Neural cell (in vitro differentiated cells): Measurements from ENCODE around the gene ODAM. TPM values are rescaled to one million over a fixed set of nuclear protein-coding genes. Genes with fewer than 3 reads are reported as not detected.

ENCODE experiments used
- H2AFZ ChIP-seq: fragments of 200-600, 300-800 bp; sonication (generic), shearing (Covaris generic); 2 replicates; pipeline ENCODE4 v1.6.0; 2014; ENCODE audit warnings: low read depth, mild to moderate bottlenecking, antibody characterized with exemption, low read length, moderate library complexity
- H3F3A ChIP-seq: fragments of 200-600 bp; shearing (Covaris generic); 2 replicates; pipeline ENCODE4 v1.6.1; 2016; ENCODE audit warnings: mild to moderate bottlenecking, moderate library complexity, mixed read lengths, antibody characterized with exemption, low read length; ENCODE audit not compliant: insufficient read depth, poor library complexity, severe bottlenecking
- H3K27ac ChIP-seq: fragments of 200-600, 300-800 bp; sonication (generic), shearing (Covaris generic); 2 replicates; pipeline ENCODE4 v1.5.1; 2014; ENCODE audit warnings: mild to moderate bottlenecking, low read length, moderate library complexity
- H3K27me3 ChIP-seq: fragments of 300-800, 200-600 bp; sonication (generic), shearing (Covaris generic); 2 replicates; pipeline ENCODE4 v1.6.0; 2014; ENCODE audit warnings: mild to moderate bottlenecking, low read depth, low read length, moderate library complexity; ENCODE audit not compliant: insufficient read depth
- H3K36me3 ChIP-seq: fragments of 300-800, 200-600 bp; sonication (generic), shearing (Covaris generic); 2 replicates; pipeline ENCODE4 v1.5.1; 2014; ENCODE audit warnings: mild to moderate bottlenecking, antibody characterized with exemption, low read length, moderate library complexity; ENCODE audit not compliant: insufficient read depth
- H3K4me2 ChIP-seq: fragments of 300-800, 200-600 bp; sonication (generic), shearing (Covaris generic); 2 replicates; pipeline ENCODE4 v1.6.0; 2014; ENCODE audit warnings: mild to moderate bottlenecking, low read length
- H3K4me3 ChIP-seq: fragments of 300-800, 200-600 bp; sonication (generic), shearing (Covaris generic); 2 replicates; pipeline ENCODE4 v1.5.1; 2014; ENCODE audit warnings: mild to moderate bottlenecking, low read length, moderate library complexity
- H3K79me2 ChIP-seq: fragments of 200-600 bp; shearing (Covaris generic); replicated peaks from 2 replicates; pipeline ENCODE4 v1.6.0; 2014; ENCODE audit warnings: mild to moderate bottlenecking, low read length, moderate library complexity; ENCODE audit not compliant: insufficient read depth
- H3K9ac ChIP-seq: fragments of 300-800, 200-600 bp; sonication (generic), shearing (Covaris generic); 2 replicates; pipeline ENCODE4 v1.6.1; 2016; ENCODE audit warnings: mild to moderate bottlenecking, low read length, mixed read lengths
- H3K9me2 ChIP-seq: fragments of 200-600 bp; shearing (Covaris generic); 2 replicates; pipeline ENCODE4 v1.6.1; 2016; ENCODE audit warnings: mild to moderate bottlenecking, low read length, mixed read lengths; ENCODE audit not compliant: insufficient read depth
- H3K9me3 ChIP-seq: fragments of 200-600, 300-800 bp; sonication (generic), shearing (Covaris generic); 2 replicates; pipeline ENCODE4 v1.6.1; 2016; ENCODE audit warnings: mild to moderate bottlenecking, mixed run types, low read length, moderate library complexity, mixed read lengths
- H4K20me1 ChIP-seq: fragments of 200-600 bp; shearing (Covaris generic); 2 replicates; pipeline ENCODE4 v1.6.1; 2016; ENCODE audit warnings: mild to moderate bottlenecking, mixed run types; ENCODE audit not compliant: insufficient read depth
- EP300 ChIP-seq: fragments of 450-650 bp; conservative IDR thresholded peaks from 2 replicates; pipeline ENCODE4 v1.6.1; 2014; ENCODE audit warnings: antibody characterized with exemption, mild to moderate bottlenecking, moderate library complexity; ENCODE audit not compliant: poor library complexity, severe bottlenecking
- EZH2 ChIP-seq: fragments of 200-600, 300-800 bp; shearing (Covaris generic), sonication (generic); IDR thresholded peaks from 2 replicates; pipeline ENCODE4 v1.6.1; 2014; ENCODE audit warnings: antibody characterized with exemption, low read length, borderline replicate concordance, mild to moderate bottlenecking; ENCODE audit not compliant: insufficient read depth, poor library complexity, severe bottlenecking
- MXI1 ChIP-seq: fragments of 450-650 bp; conservative IDR thresholded peaks from 2 replicates; pipeline ENCODE4 v1.6.1; 2014; ENCODE audit warnings: antibody characterized with exemption, mild to moderate bottlenecking; ENCODE audit not compliant: poor library complexity, severe bottlenecking
- POLR2AphosphoS5 ChIP-seq: IDR thresholded peaks from 2 replicates; pipeline ENCODE4 v1.6.1; 2012
- RAD21 ChIP-seq: fragments of 450-650 bp; conservative IDR thresholded peaks from 2 replicates; pipeline ENCODE4 v1.6.1; 2014; ENCODE audit warnings: antibody characterized with exemption, mild to moderate bottlenecking, moderate library complexity
- SMC3 ChIP-seq: fragments of 450-650 bp; conservative IDR thresholded peaks from 2 replicates; pipeline ENCODE4 v1.6.1; 2014; ENCODE audit warnings: antibody characterized with exemption, mild to moderate bottlenecking, moderate library complexity; ENCODE audit not compliant: poor library complexity
- TAF1 ChIP-seq: IDR thresholded peaks from 2 replicates; pipeline ENCODE4 v1.6.1; 2012; ENCODE audit warnings: low read depth
- polyA plus RNA-seq: library from polyadenylated mRNA; depleted of rRNA; stranded (reverse); fragments of >200 nt; gene quantifications from 2 replicates; pipeline ENCODE4 v1.2.3, GENCODE V29; 2014
- TF ChIP-seq, protein P1 (sequence below): IDR thresholded peaks from 2 replicates; pipeline ENCODE4 v1.6.1; 2012; ENCODE audit warnings: borderline replicate concordance
- TF ChIP-seq, protein P2 (sequence below): fragments of 450-650 bp; IDR thresholded peaks from 2 replicates; pipeline ENCODE4 v1.5.1; 2014; ENCODE audit warnings: antibody characterized with exemption, mild to moderate bottlenecking, moderate library complexity; ENCODE audit not compliant: poor library complexity, severe bottlenecking

Gene ODAM
- polyA plus RNA-seq, 1 donor from 2014 or later = not detected

GRCh38 chr4:70178075-70178660, 17.4 kb upstream of the ODAM start:
- H3K4me2 ChIP-seq = no peak overlapping the region
- no peaks in the 10 kb centered on the region for H3K9me2 ChIP-seq
- H3K36me3 ChIP-seq = no peaks in the 10 kb centered on the region
- TF ChIP-seq POLR2AphosphoS5 = no peak
- no peaks in the 10 kb centered on the region for H3F3A ChIP-seq
- no peak overlapping the region for H3K27ac ChIP-seq
- no peak overlapping the region for H3K4me3 ChIP-seq
- H3K27me3 ChIP-seq = no peaks in the 10 kb centered on the region
- H3K9ac ChIP-seq = no peak overlapping the region
- H3K9me3 ChIP-seq = no peaks in the 10 kb centered on the region
- H2AFZ ChIP-seq = no peak overlapping the region
- H4K20me1 ChIP-seq = no peaks in the 10 kb centered on the region
- no peaks in the 10 kb centered on the region for H3K79me2 ChIP-seq

DNA sequence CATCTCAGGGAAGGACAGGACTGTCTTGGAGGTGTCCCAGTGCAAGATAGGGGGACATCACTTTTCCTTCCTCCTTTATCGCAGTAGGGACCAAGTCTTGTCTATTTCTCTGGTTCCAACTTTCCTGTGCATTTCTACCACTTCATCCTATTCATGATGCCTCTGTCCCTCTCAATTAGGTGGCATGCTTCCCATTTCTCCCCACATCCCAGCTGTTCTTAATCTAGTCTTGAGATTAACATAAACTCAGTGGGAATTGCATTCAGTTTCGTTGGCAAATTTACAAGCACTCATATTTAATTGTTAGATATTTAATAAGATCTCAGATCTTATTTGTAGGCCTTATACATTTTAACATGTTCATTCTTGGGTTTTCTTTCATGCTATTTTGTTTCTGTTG, 15.7 kb upstream of the ODAM start:
- Histone ChIP-seq H3K4me3 (no peak overlapping the region), H3F3A (no peaks in the 10 kb centered on the region), H3K9ac (no peak overlapping the region), H4K20me1 (no peaks in the 10 kb centered on the region), H3K36me3 (no peaks in the 10 kb centered on the region), H3K79me2 (no peaks in the 10 kb centered on the region), H3K27me3 (no peaks in the 10 kb centered on the region), H3K9me2 (no peaks in the 10 kb centered on the region), H3K27ac (no peak overlapping the region), H3K4me2 (no peak overlapping the region), H2AFZ (no peak overlapping the region), H3K9me3 (no peaks in the 10 kb centered on the region)
- TF ChIP-seq RAD21 = no peak
- TF ChIP-seq POLR2AphosphoS5 = no peak
- no peak for TF ChIP-seq SMC3
- TF ChIP-seq, protein P1, sequence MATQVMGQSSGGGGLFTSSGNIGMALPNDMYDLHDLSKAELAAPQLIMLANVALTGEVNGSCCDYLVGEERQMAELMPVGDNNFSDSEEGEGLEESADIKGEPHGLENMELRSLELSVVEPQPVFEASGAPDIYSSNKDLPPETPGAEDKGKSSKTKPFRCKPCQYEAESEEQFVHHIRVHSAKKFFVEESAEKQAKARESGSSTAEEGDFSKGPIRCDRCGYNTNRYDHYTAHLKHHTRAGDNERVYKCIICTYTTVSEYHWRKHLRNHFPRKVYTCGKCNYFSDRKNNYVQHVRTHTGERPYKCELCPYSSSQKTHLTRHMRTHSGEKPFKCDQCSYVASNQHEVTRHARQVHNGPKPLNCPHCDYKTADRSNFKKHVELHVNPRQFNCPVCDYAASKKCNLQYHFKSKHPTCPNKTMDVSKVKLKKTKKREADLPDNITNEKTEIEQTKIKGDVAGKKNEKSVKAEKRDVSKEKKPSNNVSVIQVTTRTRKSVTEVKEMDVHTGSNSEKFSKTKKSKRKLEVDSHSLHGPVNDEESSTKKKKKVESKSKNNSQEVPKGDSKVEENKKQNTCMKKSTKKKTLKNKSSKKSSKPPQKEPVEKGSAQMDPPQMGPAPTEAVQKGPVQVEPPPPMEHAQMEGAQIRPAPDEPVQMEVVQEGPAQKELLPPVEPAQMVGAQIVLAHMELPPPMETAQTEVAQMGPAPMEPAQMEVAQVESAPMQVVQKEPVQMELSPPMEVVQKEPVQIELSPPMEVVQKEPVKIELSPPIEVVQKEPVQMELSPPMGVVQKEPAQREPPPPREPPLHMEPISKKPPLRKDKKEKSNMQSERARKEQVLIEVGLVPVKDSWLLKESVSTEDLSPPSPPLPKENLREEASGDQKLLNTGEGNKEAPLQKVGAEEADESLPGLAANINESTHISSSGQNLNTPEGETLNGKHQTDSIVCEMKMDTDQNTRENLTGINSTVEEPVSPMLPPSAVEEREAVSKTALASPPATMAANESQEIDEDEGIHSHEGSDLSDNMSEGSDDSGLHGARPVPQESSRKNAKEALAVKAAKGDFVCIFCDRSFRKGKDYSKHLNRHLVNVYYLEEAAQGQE = no peak
- TF ChIP-seq TAF1 = no peak
- TF ChIP-seq MXI1 = no peak
- TF ChIP-seq, protein P2, sequence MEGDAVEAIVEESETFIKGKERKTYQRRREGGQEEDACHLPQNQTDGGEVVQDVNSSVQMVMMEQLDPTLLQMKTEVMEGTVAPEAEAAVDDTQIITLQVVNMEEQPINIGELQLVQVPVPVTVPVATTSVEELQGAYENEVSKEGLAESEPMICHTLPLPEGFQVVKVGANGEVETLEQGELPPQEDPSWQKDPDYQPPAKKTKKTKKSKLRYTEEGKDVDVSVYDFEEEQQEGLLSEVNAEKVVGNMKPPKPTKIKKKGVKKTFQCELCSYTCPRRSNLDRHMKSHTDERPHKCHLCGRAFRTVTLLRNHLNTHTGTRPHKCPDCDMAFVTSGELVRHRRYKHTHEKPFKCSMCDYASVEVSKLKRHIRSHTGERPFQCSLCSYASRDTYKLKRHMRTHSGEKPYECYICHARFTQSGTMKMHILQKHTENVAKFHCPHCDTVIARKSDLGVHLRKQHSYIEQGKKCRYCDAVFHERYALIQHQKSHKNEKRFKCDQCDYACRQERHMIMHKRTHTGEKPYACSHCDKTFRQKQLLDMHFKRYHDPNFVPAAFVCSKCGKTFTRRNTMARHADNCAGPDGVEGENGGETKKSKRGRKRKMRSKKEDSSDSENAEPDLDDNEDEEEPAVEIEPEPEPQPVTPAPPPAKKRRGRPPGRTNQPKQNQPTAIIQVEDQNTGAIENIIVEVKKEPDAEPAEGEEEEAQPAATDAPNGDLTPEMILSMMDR = no peak
- TF ChIP-seq EP300 = no peak
- TF ChIP-seq EZH2 = no peak

DNA sequence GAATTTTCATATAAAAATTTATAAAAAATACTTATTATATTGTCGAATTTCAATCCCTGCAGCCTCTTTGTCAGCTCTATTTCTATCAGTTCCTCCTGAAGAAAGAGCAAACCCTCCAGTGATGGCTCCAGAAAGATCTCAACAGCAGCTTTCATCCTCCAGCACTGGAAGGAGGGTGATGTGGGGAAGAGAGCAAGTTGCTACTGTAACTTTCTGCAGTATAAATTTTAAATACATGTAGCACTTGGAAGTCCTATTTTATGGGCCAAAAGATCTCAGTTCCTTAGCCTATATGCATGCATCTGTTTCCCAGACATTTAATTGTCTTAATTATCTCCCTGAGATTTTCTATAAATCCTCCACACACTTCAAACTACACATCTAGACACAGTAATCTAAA, 13.7 kb upstream of the ODAM start:
- Histone ChIP-seq H3K4me3 (no peak overlapping the region), H3K4me2 (no peak overlapping the region), H3K27ac (no peak overlapping the region), H3K36me3 (no peaks in the 10 kb centered on the region), H2AFZ (no peak overlapping the region), H3K9ac (no peak overlapping the region), H4K20me1 (no peaks in the 10 kb centered on the region), H3K79me2 (no peaks in the 10 kb centered on the region), H3K9me3 (no peaks in the 10 kb centered on the region), H3K27me3 (no peaks in the 10 kb centered on the region), H3F3A (no peaks in the 10 kb centered on the region), H3K9me2 (no peaks in the 10 kb centered on the region)
- TF ChIP-seq MXI1 (no peak), POLR2AphosphoS5 (no peak), TAF1 (no peak), EP300 (no peak), SMC3 (no peak), RAD21 (no peak), EZH2 (no peak)
- TF ChIP-seq, protein P2 = no peak
- TF ChIP-seq, protein P1 = no peak
